Measurements from ENCODE around the gene EML4.
A peak's percentile ranks its signal among the peaks of the same experiment; 100 is the strongest.

Gene EML4

GRCh38 chr2:42184346-42184745 is 15.2 kb downstream of the EML4 start:
- Histone ChIP-seq H3K4me2 (ENCODE audit: low read depth, low read length, poor library complexity, severe bottlenecking) (no peak overlapping the region), H2AFZ (ENCODE audit: low read length) (no peak overlapping the region), H3K36me3 (ENCODE audit: insufficient read depth, low read length) (no peaks in the 10 kb centered on the region), H3K9me3 (ENCODE audit: insufficient read depth, low read depth, low read length) (no peaks in the 10 kb centered on the region), H3K4me3 (ENCODE audit: low read length, poor library complexity, severe bottlenecking) (no peak overlapping the region), H3K9ac (ENCODE audit: low read depth, low read length, poor library complexity, severe bottlenecking) (no peak overlapping the region), H3K79me2 (ENCODE audit: insufficient read depth, low read length) (peaks cover 86% of the 10 kb centered on the region), H3K27me3 (ENCODE audit: insufficient read depth, low read length, poor library complexity, severe bottlenecking) (no peaks in the 10 kb centered on the region), H4K20me1 (ENCODE audit: insufficient read depth, low read length, poor library complexity, severe bottlenecking) (peaks cover 3% of the 10 kb centered on the region), H3K4me1 (ENCODE audit: insufficient read depth, low read length, poor library complexity, severe bottlenecking) (peaks cover 18% of the 10 kb centered on the region), H3K9me2 (replicated peaks; ENCODE audit: low read depth, low read length) (no peaks in the 10 kb centered on the region), H3F3A (ENCODE audit: low read depth) (no peaks in the 10 kb centered on the region)
- TF ChIP-seq EZH2phosphoT487 (IDR thresholded peaks at IDR 0.05; ENCODE audit: borderline replicate concordance) (no peak), CTCF (conservative IDR thresholded peaks at IDR 0.05; ENCODE audit: low read length) (peak; percentile 21)

- H3K4me3 ChIP-seq (ENCODE audit: low read length, poor library complexity, severe bottlenecking), result no peak overlapping the region
- H3K9me3 ChIP-seq (ENCODE audit: insufficient read depth, low read depth, low read length), result no peaks in the 10 kb centered on the region
- no peaks in the 10 kb centered on the region for H3K9me2 ChIP-seq (replicated peaks; ENCODE audit: low read depth, low read length)
- no peak for TF ChIP-seq CTCF (conservative IDR thresholded peaks at IDR 0.05; ENCODE audit: low read length)
- no peak for TF ChIP-seq EZH2phosphoT487 (IDR thresholded peaks at IDR 0.05; ENCODE audit: borderline replicate concordance)
- no peak overlapping the region for H3K9ac ChIP-seq (ENCODE audit: low read depth, low read length, poor library complexity, severe bottlenecking)
- no peaks in the 10 kb centered on the region for H3F3A ChIP-seq (ENCODE audit: low read depth)
- no peak overlapping the region for H3K4me2 ChIP-seq (ENCODE audit: low read depth, low read length, poor library complexity, severe bottlenecking)
- peaks cover 11% of the 10 kb centered on the region for H3K4me1 ChIP-seq (ENCODE audit: insufficient read depth, low read length, poor library complexity, severe bottlenecking)
- H3K36me3 ChIP-seq (ENCODE audit: insufficient read depth, low read length), result no peaks in the 10 kb centered on the region
- no peaks in the 10 kb centered on the region for H3K27me3 ChIP-seq (ENCODE audit: insufficient read depth, low read length, poor library complexity, severe bottlenecking)
- H4K20me1 ChIP-seq (ENCODE audit: insufficient read depth, low read length, poor library complexity, severe bottlenecking), result peaks cover 3% of the 10 kb centered on the region
- peaks cover 76% of the 10 kb centered on the region for H3K79me2 ChIP-seq (ENCODE audit: insufficient read depth, low read length)
- no peak overlapping the region for H2AFZ ChIP-seq (ENCODE audit: low read length)
Observed at GRCh38 chr2:42185220-42185921, 16.2 kb downstream of the EML4 start.

- Histone ChIP-seq H3K79me2 (ENCODE audit: insufficient read depth, low read length) (peaks cover 76% of the 10 kb centered on the region), H3K9ac (ENCODE audit: low read depth, low read length, poor library complexity, severe bottlenecking) (no peak overlapping the region), H3K4me1 (ENCODE audit: insufficient read depth, low read length, poor library complexity, severe bottlenecking) (peaks cover 8% of the 10 kb centered on the region), H3K4me2 (ENCODE audit: low read depth, low read length, poor library complexity, severe bottlenecking) (no peak overlapping the region), H3K27me3 (ENCODE audit: insufficient read depth, low read length, poor library complexity, severe bottlenecking) (no peaks in the 10 kb centered on the region), H2AFZ (ENCODE audit: low read length) (no peak overlapping the region), H3K4me3 (ENCODE audit: low read length, poor library complexity, severe bottlenecking) (no peak overlapping the region), H3F3A (ENCODE audit: low read depth) (no peaks in the 10 kb centered on the region), H3K36me3 (ENCODE audit: insufficient read depth, low read length) (no peaks in the 10 kb centered on the region), H3K9me2 (replicated peaks; ENCODE audit: low read depth, low read length) (no peaks in the 10 kb centered on the region), H3K9me3 (ENCODE audit: insufficient read depth, low read depth, low read length) (no peaks in the 10 kb centered on the region), H4K20me1 (ENCODE audit: insufficient read depth, low read length, poor library complexity, severe bottlenecking) (no peaks in the 10 kb centered on the region)
- TF ChIP-seq CTCF (conservative IDR thresholded peaks at IDR 0.05; ENCODE audit: low read length) (no peak), EZH2phosphoT487 (IDR thresholded peaks at IDR 0.05; ENCODE audit: borderline replicate concordance) (no peak)
Observed at GRCh38 chr2:42186366-42186765, 17.2 kb downstream of the EML4 start.
